Superior temporal gyrus (tissue), 1 donor: ENCODE measurements around the gene SUGT1.
"Not testable (repeated sequence)": the region's sequence is repeated elsewhere in the genome, so short reads cannot be mapped to it uniquely, and the experiment has no call there.

Source experiments
- DNase-seq: peaks from one replicate; pipeline ENCODE4 v3.0.0-alpha.2; 2016; ENCODE audit errors: extremely low spot score

SUGT1 gene

GRCh38 chr13:52669677-52670076 is 17.0 kb downstream of the SUGT1 start:
- DNase-seq = no peak

- no peak for DNase-seq
Observed at GRCh38 chr13:52670726-52671125, 18.1 kb downstream of the SUGT1 start.

GRCh38 chr13:52673465-52673864 is 20.8 kb downstream of the SUGT1 start:
- DNase-seq = no peak

GRCh38 chr13:52677823-52678222 is 25.2 kb downstream of the SUGT1 start:
- no peak for DNase-seq

- DNase-seq = not testable (repeated sequence)
Observed at GRCh38 chr13:52685806-52686205, 33.2 kb downstream of the SUGT1 start.

- DNase-seq = no peak
Observed at GRCh38 chr13:52686376-52686775, 33.7 kb downstream of the SUGT1 start.

GRCh38 chr13:52695856-52696255 is 43.2 kb downstream of the SUGT1 start:
- DNase-seq = no peak

GRCh38 chr13:52696566-52696965 is 43.9 kb downstream of the SUGT1 start:
- no peak for DNase-seq

GRCh38 chr13:52701728-52702465 is 49.3 kb downstream of the SUGT1 start:
- DNase-seq = no peak

GRCh38 chr13:52703482-52703881 is 50.8 kb downstream of the SUGT1 start:
- no peak for DNase-seq

- no peak for DNase-seq
Observed at GRCh38 chr13:52706081-52706480, 53.4 kb downstream of the SUGT1 start.

- DNase-seq = no peak
Observed at GRCh38 chr13:52707375-52707774, 54.7 kb downstream of the SUGT1 start.

GRCh38 chr13:52708266-52708665 is 55.6 kb downstream of the SUGT1 start:
- DNase-seq = not testable (repeated sequence)

GRCh38 chr13:52711286-52711685 is 58.6 kb downstream of the SUGT1 start:
- DNase-seq = no peak

- DNase-seq = no peak
Observed at GRCh38 chr13:52712385-52712784, 59.7 kb downstream of the SUGT1 start.

GRCh38 chr13:52713894-52714293 is 61.3 kb downstream of the SUGT1 start:
- no peak for DNase-seq

GRCh38 chr13:52720904-52721303 is 68.3 kb downstream of the SUGT1 start:
- not testable (repeated sequence) for DNase-seq

- DNase-seq = not testable (repeated sequence)
Observed at GRCh38 chr13:52721356-52721755, 68.7 kb downstream of the SUGT1 start.

- no peak for DNase-seq
Observed at GRCh38 chr13:52723181-52723580, 70.5 kb downstream of the SUGT1 start.

GRCh38 chr13:52725302-52725701 is 72.7 kb downstream of the SUGT1 start:
- DNase-seq = no peak

- no peak for DNase-seq
Observed at GRCh38 chr13:52726258-52726657, 73.6 kb downstream of the SUGT1 start.

- DNase-seq = no peak
Observed at GRCh38 chr13:52734075-52734623, 81.5 kb downstream of the SUGT1 start.

GRCh38 chr13:52736891-52737290 is 84.3 kb downstream of the SUGT1 start:
- no peak for DNase-seq

GRCh38 chr13:52737451-52737850 is 84.8 kb downstream of the SUGT1 start:
- no peak for DNase-seq
